ENCODE results near the gene AGR2.

- TF ChIP-seq CTCF (IDR thresholded peaks at IDR 0.05 in 8 of 11, conservative IDR thresholded peaks at IDR 0.05 in 3 of 11), result no peak
- no peak for TF ChIP-seq POLR2A (IDR thresholded peaks at IDR 0.05)
- no peak for TF ChIP-seq POLR2AphosphoS5 (IDR thresholded peaks at IDR 0.05)
Measured at GRCh38 chr7:16795624-16796023, 9.2 kb downstream of the AGR2 start.

Measured in spleen (tissue), 7 donors.